H9 (cell line): Measurements from ENCODE around the gene TM9SF2. TPM values are rescaled to one million over a fixed set of nuclear protein-coding genes. Genes with fewer than 3 reads are reported as not detected.
A peak's percentile ranks its signal among the peaks of the same experiment; 100 is the strongest.

ENCODE experiments used
- DNase-seq: peaks from one replicate; pipeline ENCODE4 v3.0.0-alpha.2; 2017
- H2AFZ ChIP-seq: one replicate; pipeline ENCODE4 v1.6.1; 2013; ENCODE audit warnings: mild to moderate bottlenecking, low read length, control low read depth, moderate library complexity
- H2AK5ac ChIP-seq: 2 replicates; pipeline ENCODE4 v1.6.1; 2013; ENCODE audit warnings: low read length, control low read depth, mixed read lengths; ENCODE audit not compliant: insufficient read length
- H2BK120ac ChIP-seq: one replicate; pipeline ENCODE4 v1.6.1; 2013; ENCODE audit warnings: low read depth, mild to moderate bottlenecking, low read length, control low read depth, inconsistent platforms; ENCODE audit not compliant: poor library complexity, severe bottlenecking
- H2BK12ac ChIP-seq: 2 replicates; pipeline ENCODE4 v1.6.1; 2013; ENCODE audit warnings: low read length, control low read depth, mixed read lengths, low read depth; ENCODE audit not compliant: insufficient read length
- H2BK15ac ChIP-seq: 2 replicates; pipeline ENCODE4 v1.6.1; 2013; ENCODE audit warnings: low read depth, low read length, control low read depth
- H2BK20ac ChIP-seq: one replicate; pipeline ENCODE4 v1.6.1; 2013; ENCODE audit warnings: low read depth, mild to moderate bottlenecking, low read length, control low read depth, inconsistent platforms; ENCODE audit not compliant: poor library complexity, severe bottlenecking
- H2BK5ac ChIP-seq: 2 replicates; pipeline ENCODE4 v1.6.1; 2013; ENCODE audit warnings: low read length, control low read depth, mixed read lengths; ENCODE audit not compliant: insufficient read length
- H3K14ac ChIP-seq: 2 replicates; pipeline ENCODE4 v1.6.1; 2013; ENCODE audit warnings: low read length, control low read depth; ENCODE audit not compliant: insufficient read depth
- H3K18ac ChIP-seq: 2 replicates; pipeline ENCODE4 v1.6.1; 2013; ENCODE audit warnings: low read depth, mild to moderate bottlenecking, mixed read lengths, low read length, control low read depth; ENCODE audit not compliant: insufficient read length
- H3K23ac ChIP-seq: 2 replicates; pipeline ENCODE4 v1.6.1; 2013; ENCODE audit warnings: low read length, control low read depth, mixed read lengths, low read depth; ENCODE audit not compliant: insufficient read length
- H3K23me2 ChIP-seq: 2 replicates; pipeline ENCODE4 v1.6.1; 2013; ENCODE audit warnings: low read depth, mild to moderate bottlenecking, mixed read lengths, low read length, control low read depth; ENCODE audit not compliant: insufficient read length, poor library complexity, severe bottlenecking
- H3K27ac ChIP-seq: 2 replicates; pipeline ENCODE4 v1.5.1; 2013; ENCODE audit warnings: low read length, control low read depth, mixed read lengths, low read depth; ENCODE audit not compliant: insufficient read length
- H3K27me3 ChIP-seq: 2 replicates; pipeline ENCODE4 v1.6.1; 2013; ENCODE audit warnings: low read length, control low read depth, inconsistent platforms; ENCODE audit not compliant: insufficient read depth
- H3K4ac ChIP-seq: 2 replicates; pipeline ENCODE4 v1.6.1; 2013; ENCODE audit warnings: low read depth, mild to moderate bottlenecking, control low read depth, inconsistent platforms, low read length, moderate library complexity
- H3K4me1 ChIP-seq: 2 replicates; pipeline ENCODE4 v1.6.1; 2013; ENCODE audit warnings: low read length, control low read depth, inconsistent platforms; ENCODE audit not compliant: insufficient read depth
- H3K4me2 ChIP-seq: 2 replicates; pipeline ENCODE4 v1.6.1; 2013; ENCODE audit warnings: low read length, control low read depth, mixed read lengths; ENCODE audit not compliant: insufficient read length, insufficient read depth
- H3K56ac ChIP-seq: 2 replicates; pipeline ENCODE4 v1.6.1; 2013; ENCODE audit warnings: low read depth, mild to moderate bottlenecking, mixed read lengths, low read length, control low read depth; ENCODE audit not compliant: insufficient read length
- H3K79me1 ChIP-seq: 2 replicates; pipeline ENCODE4 v1.6.1; 2013; ENCODE audit warnings: low read depth, mild to moderate bottlenecking, moderate library complexity, low read length, control low read depth, inconsistent platforms; ENCODE audit not compliant: insufficient read depth, poor library complexity, severe bottlenecking
- H3K79me2 ChIP-seq: 2 replicates; pipeline ENCODE4 v1.6.1; 2013; ENCODE audit warnings: low read length, control low read depth, inconsistent platforms; ENCODE audit not compliant: insufficient read depth
- H3K9ac ChIP-seq: 2 replicates; pipeline ENCODE4 v1.6.1; 2013; ENCODE audit warnings: low read length, control low read depth, mixed read lengths; ENCODE audit not compliant: insufficient read length; ENCODE audit errors: extremely low read depth
- H3K9me3 ChIP-seq: one replicate; pipeline ENCODE4 v1.6.1; 2013; ENCODE audit warnings: low read depth, low read length, inconsistent platforms; ENCODE audit not compliant: control insufficient read depth
- H3T11ph ChIP-seq: one replicate; pipeline ENCODE4 v1.6.1; 2013; ENCODE audit warnings: mild to moderate bottlenecking, low read length, control low read depth, inconsistent platforms
- H4K20me1 ChIP-seq: one replicate; pipeline ENCODE4 v1.6.1; 2013; ENCODE audit not compliant: control insufficient read depth, insufficient read length, insufficient read depth
- H4K5ac ChIP-seq: 2 replicates; pipeline ENCODE4 v1.6.1; 2013; ENCODE audit warnings: low read depth, mild to moderate bottlenecking, mixed read lengths, low read length, control low read depth; ENCODE audit not compliant: insufficient read length
- H4K8ac ChIP-seq: replicated peaks from 2 replicates; pipeline ENCODE4 v1.6.1; 2013; ENCODE audit warnings: low read length, control low read depth, mixed read lengths, low read depth; ENCODE audit not compliant: insufficient read length
- H4K91ac ChIP-seq: 2 replicates; pipeline ENCODE4 v1.6.1; 2013; ENCODE audit warnings: low read depth, mild to moderate bottlenecking, moderate library complexity, mixed read lengths, low read length, control low read depth; ENCODE audit not compliant: insufficient read length
- H3K27ac Mint-ChIP-seq, 3 experiments: 2 replicates in 2 of 3; 3 replicates in 1 of 3; pipeline ENCODE4 v1.8.0; 2020 to 2021; ENCODE audit warnings: mixed read lengths in 3 of 3, mild to moderate bottlenecking in 1 of 3, moderate library complexity in 1 of 3
- H3K27me3 Mint-ChIP-seq: 2 replicates; pipeline ENCODE4 v1.8.0; 2021; ENCODE audit warnings: low read depth, mild to moderate bottlenecking, moderate library complexity, mixed read lengths
- H3K36me3 Mint-ChIP-seq, 3 experiments: 2 replicates in 2 of 3; 3 replicates in 1 of 3; pipeline ENCODE4 v1.8.0; 2020 to 2021; ENCODE audit warnings: low read depth in 3 of 3, mixed read lengths in 3 of 3; ENCODE audit not compliant: insufficient read depth in 1 of 3
- H3K4me1 Mint-ChIP-seq, 2 experiments: 2 replicates each; pipeline ENCODE4 v1.8.0; 2020; ENCODE audit warnings: mixed read lengths in 2 of 2
- H3K4me3 Mint-ChIP-seq, 2 experiments: 2 replicates in 1 of 2; 3 replicates in 1 of 2; pipeline ENCODE4 v1.8.0; 2020 to 2021; ENCODE audit warnings: mild to moderate bottlenecking in 2 of 2, mixed read lengths in 2 of 2, moderate library complexity in 1 of 2
- H3K9me3 Mint-ChIP-seq, 2 experiments: 2 replicates in 1 of 2; 3 replicates in 1 of 2; pipeline ENCODE4 v1.8.0; 2020; ENCODE audit warnings: mild to moderate bottlenecking in 2 of 2, mixed read lengths in 2 of 2, moderate library complexity in 1 of 2
- CTCF ChIP-seq: fragments of 200-600 bp; sonication (generic); conservative IDR thresholded peaks from 3 replicates; pipeline ENCODE4 v1.8.0; 2021; ENCODE audit warnings: antibody characterized with exemption, mild to moderate bottlenecking
- WGBS: extraction: QIAGEN DNeasy Blood & Tissue Kit; methylation state at CpG from one replicate; pipeline ENCODE4 v1.1.7; 2013; ENCODE audit warnings: missing lambda C conversion rate, low lambda C conversion rate, mixed read lengths; ENCODE audit not compliant: insufficient read length; ENCODE audit errors: extremely low coverage; 5-methylcytosine and 5-hydroxymethylcytosine counted together
- total RNA-seq: library from RNA; stranded (reverse); gene quantifications from 2 replicates; pipeline ENCODE4 v1.2.1, GENCODE V29; 2021

Gene TM9SF2
- total RNA-seq, 1 experiment from 2014 or later, result 86.1 TPM

GRCh38 chr13:99601535-99601934 is 100.3 kb downstream of the TM9SF2 start:
- Histone ChIP-seq H2AK5ac (no peak overlapping the region), H3K27me3 (no peaks in the 10 kb centered on the region), H2AFZ (no peak overlapping the region), H4K5ac (no peak overlapping the region), H3K9me3 (no peaks in the 10 kb centered on the region), H4K20me1 (no peaks in the 10 kb centered on the region), H3K27ac (no peak overlapping the region), H3K56ac (no peak overlapping the region), H3K23ac (no peak overlapping the region), H3K79me2 (no peaks in the 10 kb centered on the region), H3K4me1 (peaks cover 5% of the 10 kb centered on the region), H4K91ac (no peak overlapping the region), H3K4me2 (no peak overlapping the region), H3T11ph (no peak overlapping the region), H3K4ac (no peak overlapping the region), H4K8ac (no peak overlapping the region), H3K18ac (no peak overlapping the region), H3K14ac (no peak overlapping the region), H3K9ac (no peak overlapping the region), H2BK120ac (no peak overlapping the region), H2BK12ac (no peak overlapping the region), H3K79me1 (no peaks in the 10 kb centered on the region), H2BK15ac (no peak overlapping the region), H2BK20ac (no peak overlapping the region), H3K23me2 (peaks cover 7% of the 10 kb centered on the region), H2BK5ac (no peak overlapping the region)
- no peak for TF ChIP-seq CTCF
- Mint-ChIP-seq H3K4me3 (peak overlapping the region in 1 of 2 experiments; percentile 0; a peak in 1 of 5 replicates), H3K9me3 (no peaks in the 10 kb centered on the region), H3K27ac (no peak overlapping the region), H3K36me3 (no peaks in the 10 kb centered on the region), H3K4me1 (peaks cover 23 to 30% of the 10 kb centered on the region in 2 experiments), H3K27me3 (no peaks in the 10 kb centered on the region)
- no peak for DNase-seq
- WGBS, result no CpG with 5 or more reads among the region's 5 CpGs
